Measurements from ENCODE around the gene DRAXIN.

The DRAXIN gene

GRCh38 chr1:11721311-11721710 lies 29.8 kb downstream of the DRAXIN start:
- TF ChIP-seq ZNF274 (IDR thresholded peaks at IDR 0.05; ENCODE audit: low read depth, low read length), result no peak
- H3K4me3 ChIP-seq (ENCODE audit: low read length), result no peak overlapping the region

- no peak for TF ChIP-seq ZNF274 (IDR thresholded peaks at IDR 0.05; ENCODE audit: low read depth, low read length)
These were observed 31.0 kb downstream of the DRAXIN start for GRCh38 chr1:11722538-11722937.

GRCh38 chr1:11725616-11726015 lies 34.1 kb downstream of the DRAXIN start:
- TF ChIP-seq ZNF274 (IDR thresholded peaks at IDR 0.05; ENCODE audit: low read depth, low read length), result no peak
- H3K4me3 ChIP-seq (ENCODE audit: low read length), result no peak overlapping the region

More at GRCh38 chr1:11722538-11722937, 31.0 kb downstream of the DRAXIN start:
- no peak overlapping the region for H3K4me3 ChIP-seq (ENCODE audit: low read length)

GRCh38 chr1:11727119-11727518 lies 35.6 kb downstream of the DRAXIN start:
- no peak for TF ChIP-seq ZNF274 (IDR thresholded peaks at IDR 0.05; ENCODE audit: low read depth, low read length)
- H3K4me3 ChIP-seq (ENCODE audit: low read length), result no peak overlapping the region

GRCh38 chr1:11728126-11728806 lies 36.8 kb downstream of the DRAXIN start:
- no peak overlapping the region for H3K4me3 ChIP-seq (ENCODE audit: low read length)
- no peak for TF ChIP-seq ZNF274 (IDR thresholded peaks at IDR 0.05; ENCODE audit: low read depth, low read length)

- TF ChIP-seq ZNF274 (IDR thresholded peaks at IDR 0.05; ENCODE audit: low read depth, low read length), result no peak
- no peak overlapping the region for H3K4me3 ChIP-seq (ENCODE audit: low read length)
These were observed 37.6 kb downstream of the DRAXIN start for GRCh38 chr1:11729155-11729497.

GRCh38 chr1:11729498-11730428 lies 38.3 kb downstream of the DRAXIN start:
- no peak overlapping the region for H3K4me3 ChIP-seq (ENCODE audit: low read length)
- no peak for TF ChIP-seq ZNF274 (IDR thresholded peaks at IDR 0.05; ENCODE audit: low read depth, low read length)

GRCh38 chr1:11730429-11730891 lies 39.0 kb downstream of the DRAXIN start:
- peak overlapping the region; percentile 7; the same call in 1 of the 2 replicates for H3K4me3 ChIP-seq (ENCODE audit: low read length)
- TF ChIP-seq ZNF274 (IDR thresholded peaks at IDR 0.05; ENCODE audit: low read depth, low read length), result no peak

GRCh38 chr1:11731691-11732283 lies 40.3 kb downstream of the DRAXIN start:
- H3K4me3 ChIP-seq (ENCODE audit: low read length), result no peak overlapping the region
- TF ChIP-seq ZNF274 (IDR thresholded peaks at IDR 0.05; ENCODE audit: low read depth, low read length), result no peak

GRCh38 chr1:11733306-11733705 lies 41.8 kb downstream of the DRAXIN start:
- no peak for TF ChIP-seq ZNF274 (IDR thresholded peaks at IDR 0.05; ENCODE audit: low read depth, low read length)
- H3K4me3 ChIP-seq (ENCODE audit: low read length), result no peak overlapping the region

GRCh38 chr1:11735531-11735853 lies 44.0 kb downstream of the DRAXIN start:
- no peak overlapping the region; the same call in 1 of the 2 replicates for H3K4me3 ChIP-seq (ENCODE audit: low read length)

GRCh38 chr1:11735854-11736745 lies 44.6 kb downstream of the DRAXIN start, which contains the start of gene AGTRAP:
AGTRAP (plus strand) TSS chr1:11736136; CDS start chr1:11736209, 73 bp downstream.
- H3K4me3 ChIP-seq (ENCODE audit: low read length), result peak within 1 kb of the TSS; percentile 70
- no peak for TF ChIP-seq ZNF274 (IDR thresholded peaks at IDR 0.05; ENCODE audit: low read depth, low read length)

More at GRCh38 chr1:11735531-11735853, 44.0 kb downstream of the DRAXIN start:
- no peak for TF ChIP-seq ZNF274 (IDR thresholded peaks at IDR 0.05; ENCODE audit: low read depth, low read length)
